Measurements from ENCODE around the gene EFCAB11.

EFCAB11 gene

DNA sequence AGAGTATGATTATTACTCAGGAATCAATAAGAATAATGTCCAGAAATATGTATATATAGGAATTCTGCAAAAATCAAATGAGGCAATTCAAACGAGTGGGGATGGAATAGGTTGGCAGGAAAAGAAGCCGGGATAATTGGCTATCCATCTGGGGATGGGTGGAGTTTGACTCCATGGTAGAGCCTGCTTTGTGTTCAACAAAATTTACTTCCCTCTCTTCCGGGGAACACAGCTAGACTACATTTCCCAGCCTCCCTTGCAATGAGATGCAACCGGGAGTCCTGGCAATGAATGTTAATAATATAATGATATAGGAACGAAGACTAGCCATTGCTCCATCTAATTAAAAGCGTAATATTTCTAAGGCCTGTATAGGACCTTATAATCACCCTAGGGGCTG is 146.6 kb downstream of the EFCAB11 start:
- DNase-seq = no peak

DNA sequence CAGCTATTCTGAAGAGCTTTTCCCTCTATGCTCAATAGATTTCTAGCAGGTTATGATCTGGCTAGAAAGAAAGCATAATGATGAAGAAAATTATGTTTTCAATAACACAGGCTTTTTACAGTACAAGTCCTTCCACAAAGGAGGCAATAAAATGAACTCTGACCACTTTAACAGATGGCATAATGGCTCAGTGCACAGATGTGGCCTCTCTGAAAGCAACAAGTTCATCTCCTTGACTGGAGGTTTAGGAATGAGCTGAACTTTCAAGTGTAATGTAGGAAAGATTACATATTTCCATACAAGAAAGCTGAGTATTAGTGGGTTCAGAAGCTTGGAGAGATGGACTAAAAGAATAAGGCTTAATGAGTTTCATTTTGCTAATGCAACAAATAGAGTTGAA is 147.4 kb downstream of the EFCAB11 start:
- no peak for DNase-seq

DNA sequence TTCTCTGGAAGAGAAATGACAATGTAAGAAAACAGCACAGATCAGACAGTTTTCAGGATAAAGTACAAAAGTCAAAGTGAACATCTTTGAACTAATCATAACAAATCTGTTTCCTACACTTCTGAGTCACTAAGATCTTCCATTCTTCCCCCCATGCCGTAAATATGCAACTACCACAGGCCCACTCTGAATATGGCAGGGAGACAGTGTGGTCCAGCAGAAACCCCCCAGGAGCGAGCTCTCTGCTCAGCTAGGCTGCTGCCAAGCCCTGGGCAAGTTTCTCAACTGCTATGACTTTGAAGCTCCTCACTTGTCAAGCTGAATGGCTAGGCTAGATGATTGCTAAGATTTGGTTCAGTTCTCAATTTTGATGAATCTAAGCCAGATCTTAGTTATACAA is 148.1 kb downstream of the EFCAB11 start:
- no peak for DNase-seq

DNA sequence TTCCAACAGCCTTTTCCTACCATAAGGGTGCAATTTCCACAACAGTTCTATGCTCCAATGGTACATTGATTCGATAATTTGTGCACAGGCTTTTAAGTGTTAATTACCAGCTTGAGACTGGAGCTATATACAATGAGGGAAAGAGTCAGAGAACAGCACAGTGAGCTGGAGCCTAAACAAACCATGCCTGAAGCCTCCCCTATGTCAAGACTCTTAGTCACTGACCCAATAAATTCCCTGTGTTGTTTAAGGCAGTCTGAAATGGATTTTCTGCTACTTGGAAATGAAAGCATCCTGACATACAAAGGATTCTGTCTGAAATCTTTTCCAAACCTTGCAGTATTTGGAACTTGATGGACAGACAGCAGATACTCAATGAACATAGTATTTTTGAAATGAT is 149.0 kb downstream of the EFCAB11 start:
- DNase-seq = no peak

DNA sequence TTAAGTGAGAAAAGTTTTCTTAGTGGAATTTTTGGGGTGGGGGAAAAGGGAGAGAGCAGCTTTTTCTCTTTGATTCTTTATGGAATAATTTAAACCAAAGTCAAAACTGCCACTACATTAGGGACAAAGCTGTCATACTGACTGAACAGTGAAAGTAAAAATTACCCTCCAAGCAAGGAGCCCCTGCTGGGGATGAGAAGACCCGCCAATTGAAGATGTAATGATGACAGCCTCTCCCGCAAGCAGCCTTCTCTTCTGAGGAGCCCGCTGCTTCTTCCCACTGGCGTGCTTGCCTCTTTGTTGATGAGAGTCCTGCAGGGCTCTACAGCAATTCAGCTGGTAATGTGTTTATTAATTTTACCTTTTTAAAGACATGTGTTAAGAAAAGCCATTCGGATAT is 151.0 kb downstream of the EFCAB11 start:
- no peak for DNase-seq

DNA sequence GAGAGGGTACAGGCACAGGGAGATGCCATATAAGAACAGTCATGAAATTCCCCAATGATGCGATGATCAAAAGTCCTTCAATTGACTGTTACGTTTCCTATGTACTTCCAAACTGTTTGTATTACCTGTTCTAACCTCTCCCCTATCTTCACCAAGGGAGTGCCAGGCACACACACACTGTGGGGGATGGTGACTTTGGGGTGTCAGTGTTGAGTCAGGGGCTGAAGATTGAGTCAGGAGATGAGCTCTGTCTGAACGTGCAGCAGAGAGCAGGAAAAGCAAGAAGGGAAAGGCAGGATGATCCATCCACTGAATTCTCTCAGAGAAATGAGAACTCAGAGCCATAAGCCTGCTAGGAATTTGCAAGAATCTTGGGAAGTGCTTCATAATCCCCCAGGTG is 153.4 kb downstream of the EFCAB11 start:
- DNase-seq = no peak

DNA sequence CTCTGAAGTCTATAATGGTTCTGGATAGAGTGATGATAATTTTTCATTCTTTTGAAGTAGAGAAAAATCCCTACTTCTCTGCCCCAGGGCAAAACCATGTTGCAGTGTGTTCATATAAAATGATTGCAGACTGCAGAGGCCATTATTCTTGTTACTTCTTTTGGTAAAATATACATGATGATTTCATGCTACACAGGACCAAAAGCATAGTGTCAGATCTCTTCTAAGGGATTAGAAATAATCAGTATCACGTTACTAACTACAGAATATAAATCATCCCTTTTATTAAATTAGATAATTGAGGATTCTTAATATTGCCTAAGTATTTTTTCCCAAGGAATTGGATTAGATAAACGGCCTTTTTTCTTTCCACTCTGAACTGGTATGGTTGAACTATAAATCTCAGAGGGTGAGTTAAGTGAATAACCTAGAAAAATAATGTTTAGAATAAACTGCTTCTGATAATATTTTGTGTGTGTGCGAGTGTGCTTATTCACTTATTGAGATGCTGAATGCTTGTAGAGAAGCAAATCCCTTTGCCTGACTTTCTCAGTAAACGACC is 156.2 kb downstream of the EFCAB11 start:
- no peak for DNase-seq

DNA sequence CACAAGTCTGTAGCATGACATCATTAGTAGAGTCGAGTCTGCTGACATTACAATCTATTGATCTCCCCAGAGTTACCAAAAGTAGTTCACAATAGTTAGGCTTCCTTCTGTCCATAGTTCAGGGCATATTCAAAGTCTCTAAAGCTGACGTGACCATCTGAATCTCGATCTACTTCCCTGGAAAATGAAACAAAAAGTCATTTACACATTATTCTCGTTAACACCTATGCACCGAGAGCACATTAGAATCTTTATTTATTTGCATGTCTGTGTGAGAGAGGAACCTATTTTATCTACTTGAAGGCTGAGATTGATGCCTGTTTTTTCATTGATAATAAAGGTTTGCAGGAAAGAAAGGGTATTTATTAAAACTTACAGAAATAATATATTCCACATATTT is 157.4 kb downstream of the EFCAB11 start:
- no peak for DNase-seq

DNA sequence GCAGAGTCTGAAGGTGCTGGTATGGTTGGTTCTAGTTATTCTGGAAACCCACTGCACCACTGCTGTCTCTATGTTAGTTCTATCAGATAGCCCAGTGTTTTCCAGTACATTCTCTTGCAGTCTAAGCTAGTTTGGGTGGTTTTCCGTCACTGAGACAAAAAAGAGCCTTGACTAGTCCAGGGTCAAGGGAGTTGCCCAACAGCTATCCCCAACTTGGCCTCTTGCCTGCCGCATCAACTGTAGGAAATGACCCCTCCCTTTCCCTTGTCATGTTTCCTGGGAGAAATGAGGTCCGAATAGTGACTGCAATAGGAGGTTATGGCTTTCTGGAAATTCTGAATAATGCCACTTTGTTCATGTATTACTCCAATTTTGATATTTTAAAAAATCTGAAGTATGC is 160.4 kb downstream of the EFCAB11 start:
- no peak for DNase-seq

DNA sequence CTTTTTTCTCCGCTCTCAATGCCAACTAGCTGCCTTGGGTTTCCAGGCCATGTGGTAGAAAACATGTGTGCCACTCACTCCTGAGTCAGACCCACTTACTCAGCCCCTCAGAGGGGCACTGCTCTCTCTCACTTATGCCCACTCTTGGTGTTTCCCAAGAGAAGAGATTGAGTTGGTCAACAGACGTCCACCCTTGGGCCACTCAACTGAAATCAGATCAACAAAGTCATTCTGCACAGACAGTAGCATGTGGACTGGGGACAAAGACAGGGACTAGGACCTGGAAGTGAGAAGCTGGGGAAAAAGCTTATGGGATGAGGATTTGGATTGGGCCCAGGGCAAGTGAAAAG is 161.2 kb downstream of the EFCAB11 start:
- DNase-seq = no peak

DNA sequence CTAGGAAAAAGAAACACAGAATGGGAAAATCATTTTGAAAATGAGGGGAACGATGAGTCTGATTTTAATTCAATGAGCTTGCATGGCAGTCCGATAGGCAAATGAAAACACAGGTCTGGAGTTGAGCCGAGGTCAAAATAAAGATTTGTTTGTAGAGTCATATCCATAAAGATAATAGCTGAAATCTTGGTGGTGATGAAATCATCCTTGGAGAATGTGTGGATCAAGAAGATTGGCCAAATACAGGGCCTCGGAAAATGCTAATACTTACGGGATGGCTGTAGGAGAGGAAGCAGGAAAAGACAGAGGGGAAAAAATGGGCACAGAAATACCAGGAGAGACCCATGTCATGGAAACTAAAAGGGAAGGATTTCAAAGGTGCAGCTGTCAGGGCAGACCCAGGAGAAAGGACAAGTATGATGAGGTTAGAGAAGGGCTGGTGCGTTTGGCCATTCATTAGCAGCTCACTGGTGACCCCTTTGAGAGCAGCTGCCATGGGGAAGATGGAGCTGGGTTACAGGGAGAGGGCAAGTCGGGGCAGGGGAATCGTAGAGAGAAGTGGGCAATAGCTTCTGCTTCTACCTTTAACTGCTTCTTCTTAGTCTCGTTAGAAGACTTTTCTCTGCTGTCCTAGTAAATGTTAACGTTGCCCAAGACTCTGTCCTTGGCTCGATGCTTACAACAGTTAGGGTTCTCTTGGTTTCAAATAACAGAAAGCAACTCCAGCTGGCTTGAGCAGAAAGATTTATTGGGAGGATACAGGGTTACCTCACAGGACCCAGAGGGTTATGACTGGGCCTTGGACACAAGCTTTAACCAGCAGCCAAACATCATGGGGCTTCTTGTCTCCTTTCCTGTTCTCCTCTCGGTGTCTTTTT is 161.8 kb downstream of the EFCAB11 start:
- no peak for DNase-seq

DNA sequence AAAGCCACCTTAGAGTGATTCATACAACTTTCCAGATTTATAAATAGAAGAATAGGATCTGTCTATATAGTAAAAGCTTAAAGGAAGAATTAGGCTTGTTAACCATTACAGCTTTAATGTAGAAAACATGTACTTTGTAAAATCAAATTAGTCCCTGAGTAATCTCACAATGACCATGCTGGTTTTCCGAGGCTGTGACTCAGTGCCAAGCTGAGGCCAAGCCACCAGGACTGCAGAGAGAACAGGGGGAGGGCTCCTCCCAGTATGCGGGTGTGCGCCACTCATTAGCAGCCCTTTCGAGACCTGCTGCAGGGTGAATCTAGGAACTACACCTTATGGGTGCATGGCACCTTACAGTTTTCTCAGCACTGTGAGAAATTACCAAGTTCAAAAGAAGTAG is 167.0 kb downstream of the EFCAB11 start:
- DNase-seq = no peak

DNA sequence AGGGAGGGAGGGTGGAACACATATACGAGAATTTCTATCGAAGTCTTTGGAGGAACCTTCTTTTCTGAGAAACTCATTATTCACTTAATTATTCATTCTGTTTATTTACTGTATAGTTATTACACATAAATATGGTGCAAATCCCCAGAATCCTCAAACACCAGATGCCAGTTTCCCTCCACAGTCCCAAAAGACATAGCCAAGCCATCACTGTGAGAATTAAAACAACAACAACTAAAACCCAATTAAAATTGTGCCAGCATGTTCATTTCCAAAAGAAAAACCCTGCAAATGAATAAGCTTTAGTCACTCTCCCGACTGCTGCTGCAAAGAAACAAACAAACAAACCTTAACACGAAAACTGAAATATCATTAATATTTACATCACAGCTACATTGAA is 173.5 kb downstream of the EFCAB11 start:
- no peak for DNase-seq

DNA sequence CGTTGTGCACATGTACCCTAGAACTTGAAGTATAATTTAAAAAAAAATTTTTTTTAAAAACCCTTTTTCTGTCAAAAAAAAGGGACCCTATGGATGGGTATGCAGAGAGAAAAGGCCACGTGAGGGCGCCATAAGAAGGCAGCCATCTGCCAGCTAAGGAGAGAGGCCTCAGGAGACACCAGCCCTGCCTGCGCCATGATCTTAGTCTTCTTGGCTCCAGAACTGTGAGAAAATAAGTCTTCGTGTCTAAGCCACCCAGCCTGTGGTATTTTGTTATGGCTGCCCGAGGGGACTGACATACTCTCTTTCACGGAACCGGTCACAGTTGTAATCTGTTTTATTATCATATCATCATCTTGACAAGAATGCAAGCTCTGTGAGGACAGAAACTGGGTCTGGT is 174.8 kb downstream of the EFCAB11 start:
- DNase-seq = no peak

DNA sequence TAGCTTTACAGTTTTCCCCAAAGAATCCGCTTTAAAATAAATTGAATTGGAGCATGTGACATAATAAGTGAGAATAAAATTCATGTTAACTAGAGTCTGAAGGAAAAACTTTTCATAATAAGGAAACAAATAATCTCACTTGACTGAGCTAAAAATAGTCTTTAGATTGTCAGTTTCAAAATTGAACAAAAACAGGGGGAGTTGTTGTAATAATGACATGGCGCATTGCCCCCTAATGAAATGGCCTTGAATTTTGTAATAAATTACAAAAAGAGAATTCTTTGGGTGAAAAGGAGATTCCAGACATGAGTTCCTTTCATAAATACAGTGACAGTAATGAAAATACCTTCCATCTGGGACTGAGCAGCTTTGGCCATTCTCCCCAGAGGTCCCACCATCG is 178.6 kb downstream of the EFCAB11 start:
- no peak for DNase-seq

DNA sequence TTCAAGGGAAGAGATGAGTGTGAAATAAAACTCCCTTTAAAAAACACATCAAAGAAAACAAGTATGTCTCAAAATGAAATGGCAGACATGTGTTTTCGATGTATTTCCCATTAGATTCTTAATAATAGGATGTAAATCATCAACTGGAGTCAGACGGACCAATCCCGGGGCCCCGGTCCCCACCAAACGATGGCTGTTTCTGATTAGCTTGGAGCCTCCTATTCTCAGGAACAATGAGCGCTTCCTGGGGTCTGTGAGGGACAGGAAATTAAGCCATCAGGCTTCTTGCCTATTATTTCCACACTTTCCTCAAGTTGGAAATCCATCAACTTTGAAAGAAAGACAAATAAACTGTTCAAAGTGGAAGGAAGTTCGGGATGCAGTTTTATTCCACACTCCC is 179.4 kb downstream of the EFCAB11 start:
- DNase-seq = no peak

DNA sequence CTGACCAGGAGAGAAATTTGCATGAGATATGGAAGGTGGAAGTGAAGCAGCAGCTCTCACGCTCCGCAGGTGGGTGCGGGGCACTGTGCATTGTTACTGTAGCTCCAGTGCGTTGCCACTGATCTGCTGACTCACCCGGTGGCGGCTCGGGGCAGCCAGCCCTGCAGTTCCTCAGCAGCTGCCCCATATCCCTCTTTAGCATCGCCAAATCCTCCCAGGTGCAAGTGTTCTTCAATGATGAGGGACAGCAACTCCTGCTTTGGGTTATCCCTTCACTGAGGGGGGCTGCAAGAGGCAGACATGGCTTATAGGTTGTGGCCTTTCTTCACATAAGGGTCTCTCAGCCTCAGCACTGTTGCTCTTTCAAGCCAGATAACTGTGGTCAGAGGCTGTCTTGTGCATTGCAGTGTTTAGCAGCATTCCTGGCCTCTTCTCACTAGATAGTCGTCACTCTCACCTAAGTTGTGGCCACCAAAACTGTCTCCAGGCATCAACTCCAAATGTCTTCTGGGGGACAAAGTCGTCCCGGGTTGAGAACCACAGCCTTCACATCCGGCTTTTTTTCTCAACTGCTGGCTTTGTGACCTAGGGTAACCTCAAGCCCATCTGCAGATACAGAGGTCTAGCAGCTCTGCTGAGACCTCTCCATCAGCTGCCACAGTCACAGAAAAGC is 180.8 kb downstream of the EFCAB11 start:
- peak; percentile 68 for DNase-seq

DNA sequence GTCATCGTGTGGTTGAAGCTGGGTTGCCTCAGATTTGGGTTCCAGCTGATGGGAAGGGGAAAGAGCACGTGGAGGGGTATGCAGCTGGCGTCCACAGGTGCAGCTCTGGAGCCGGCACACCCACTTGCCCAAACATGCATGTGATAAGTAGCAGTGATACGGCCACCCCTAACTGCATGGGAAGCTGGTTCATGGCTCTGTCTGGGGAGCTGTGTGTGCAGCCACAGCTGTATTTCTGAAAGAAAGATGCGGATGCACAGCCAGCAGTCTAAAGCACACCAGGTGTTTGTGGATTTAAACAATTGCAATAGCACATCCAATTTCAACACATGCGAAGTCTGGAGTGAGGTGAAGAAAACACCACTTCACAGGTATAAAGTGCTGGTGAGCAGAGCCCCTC is 181.4 kb downstream of the EFCAB11 start:
- no peak for DNase-seq

DNA sequence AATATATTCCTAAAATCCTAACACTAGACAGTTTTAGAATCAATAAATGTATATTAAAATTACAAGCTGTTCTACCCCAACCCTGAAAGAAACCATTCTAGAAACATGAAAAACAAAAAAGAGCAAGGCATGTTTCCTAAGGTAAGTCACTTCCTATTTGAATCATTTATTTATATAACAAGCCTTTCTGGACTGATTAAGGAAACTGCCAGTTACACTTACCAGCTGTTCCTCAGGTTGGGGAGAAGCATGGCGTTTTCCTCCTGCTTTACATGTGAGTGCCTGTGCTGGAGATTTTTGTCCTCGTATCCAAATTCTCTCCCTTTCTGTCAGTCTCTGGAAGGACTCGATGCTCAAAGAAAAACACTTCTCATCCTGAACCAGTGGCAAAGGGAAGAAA is 183.3 kb downstream of the EFCAB11 start:
- no peak for DNase-seq

DNA sequence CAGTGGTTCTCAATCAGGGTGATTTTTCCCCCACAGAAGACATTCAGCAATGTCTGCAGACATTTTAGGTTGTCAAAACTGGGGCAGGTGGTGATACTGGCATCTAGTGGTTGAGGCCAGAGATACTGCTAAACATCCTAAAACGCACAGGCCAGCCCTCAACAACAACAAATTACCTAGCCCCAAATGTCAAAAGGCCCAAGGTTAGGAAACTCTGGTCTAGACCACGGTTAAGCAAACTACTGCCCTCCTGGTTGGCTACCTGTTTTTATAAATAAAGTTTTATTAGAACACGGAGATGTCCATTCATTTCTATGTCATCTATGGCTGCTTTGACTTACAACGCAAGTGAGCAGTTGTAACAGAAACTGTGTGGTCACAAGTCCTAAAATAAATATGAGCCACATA is 186.7 kb downstream of the EFCAB11 start:
- DNase-seq = no peak

DNA sequence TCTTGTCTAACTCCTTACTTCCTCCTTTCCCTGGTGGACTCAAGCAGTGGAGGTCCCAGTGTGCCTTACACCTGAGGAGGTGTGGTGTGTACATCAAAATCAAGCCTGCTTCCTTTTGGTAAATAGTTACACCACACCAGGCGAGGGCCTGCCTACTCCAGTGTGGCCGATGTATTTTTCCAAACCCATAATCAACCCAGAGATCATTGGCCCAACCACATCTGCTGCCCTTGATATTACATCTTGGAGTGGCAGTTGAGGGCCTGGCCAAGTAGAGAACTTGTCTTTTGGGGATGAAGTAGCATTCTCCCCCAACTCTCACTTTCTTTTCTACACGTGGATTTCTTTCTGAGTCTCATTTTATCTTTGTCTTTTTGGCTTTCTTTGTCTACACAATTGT is 187.4 kb downstream of the EFCAB11 start:
- no peak for DNase-seq

DNA sequence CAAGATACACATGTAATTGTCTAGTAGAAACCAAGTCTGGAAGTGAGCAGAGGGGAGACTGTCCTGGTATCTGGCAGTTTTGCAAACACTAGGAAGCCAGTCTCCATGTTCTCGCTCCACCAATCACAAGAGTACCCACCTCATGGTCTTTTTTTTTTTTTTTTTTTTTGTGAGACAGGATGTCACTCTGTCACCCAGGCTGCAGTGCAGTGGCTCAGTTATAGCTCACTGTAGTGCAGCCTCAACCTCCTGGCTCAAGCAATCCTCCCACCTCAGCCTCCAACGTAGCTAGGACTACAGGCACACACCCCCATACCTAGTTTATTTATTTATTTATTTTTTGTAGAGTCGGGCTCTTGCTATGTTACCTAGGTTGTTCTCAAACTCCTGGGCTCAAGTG is 189.2 kb downstream of the EFCAB11 start:
- DNase-seq = no peak

DNA sequence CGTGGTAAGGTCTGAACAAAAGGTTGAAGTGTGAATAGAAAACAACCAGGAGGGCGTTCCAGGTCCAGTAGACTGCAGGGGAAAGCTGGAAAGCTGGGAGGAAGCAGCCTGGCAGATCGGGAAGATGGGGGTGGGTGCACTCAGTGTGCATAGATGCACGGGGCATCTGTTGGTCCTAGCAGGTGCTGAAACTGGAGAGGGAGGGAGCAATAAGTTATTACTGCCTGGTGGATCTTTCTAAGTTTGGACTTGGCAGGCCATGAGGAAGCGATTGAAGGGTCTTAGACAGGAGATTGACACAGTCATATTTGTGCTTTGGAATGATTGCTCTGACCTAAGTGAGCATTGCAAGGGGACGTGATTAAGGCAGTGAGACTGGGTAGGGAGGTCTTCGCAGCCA is 194.4 kb downstream of the EFCAB11 start:
- no peak for DNase-seq

DNA sequence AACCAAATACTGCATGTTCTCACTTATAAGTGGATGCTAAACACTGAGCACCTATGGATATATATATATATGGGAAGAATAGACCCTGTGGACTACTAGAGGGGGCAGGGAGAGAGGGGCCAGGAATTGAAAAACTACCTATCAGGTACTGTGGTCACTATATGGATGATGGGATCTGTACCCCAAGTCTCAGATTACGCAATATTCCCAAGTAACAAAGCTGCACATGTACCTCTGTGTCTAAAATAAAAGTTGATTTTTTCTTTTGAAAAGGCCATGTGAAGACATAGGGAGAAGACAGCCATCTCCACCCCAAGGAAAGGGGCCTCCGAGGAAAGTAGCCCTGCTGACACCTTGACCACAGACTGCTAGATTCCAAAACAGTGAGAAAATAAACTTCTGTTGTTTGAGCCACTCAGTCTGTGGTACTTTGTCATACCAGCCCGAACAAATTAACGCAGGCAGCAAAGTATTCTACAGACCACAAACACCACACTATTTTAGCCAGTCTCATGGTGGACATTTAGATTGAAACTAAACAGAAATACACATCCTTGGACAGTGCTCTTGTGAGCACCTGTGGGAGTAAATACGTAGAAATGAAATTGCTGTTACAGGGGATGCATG is 197.1 kb downstream of the EFCAB11 start:
- no peak for DNase-seq
